ENCODE data around the gene LAGE3.

The LAGE3 gene

DNA sequence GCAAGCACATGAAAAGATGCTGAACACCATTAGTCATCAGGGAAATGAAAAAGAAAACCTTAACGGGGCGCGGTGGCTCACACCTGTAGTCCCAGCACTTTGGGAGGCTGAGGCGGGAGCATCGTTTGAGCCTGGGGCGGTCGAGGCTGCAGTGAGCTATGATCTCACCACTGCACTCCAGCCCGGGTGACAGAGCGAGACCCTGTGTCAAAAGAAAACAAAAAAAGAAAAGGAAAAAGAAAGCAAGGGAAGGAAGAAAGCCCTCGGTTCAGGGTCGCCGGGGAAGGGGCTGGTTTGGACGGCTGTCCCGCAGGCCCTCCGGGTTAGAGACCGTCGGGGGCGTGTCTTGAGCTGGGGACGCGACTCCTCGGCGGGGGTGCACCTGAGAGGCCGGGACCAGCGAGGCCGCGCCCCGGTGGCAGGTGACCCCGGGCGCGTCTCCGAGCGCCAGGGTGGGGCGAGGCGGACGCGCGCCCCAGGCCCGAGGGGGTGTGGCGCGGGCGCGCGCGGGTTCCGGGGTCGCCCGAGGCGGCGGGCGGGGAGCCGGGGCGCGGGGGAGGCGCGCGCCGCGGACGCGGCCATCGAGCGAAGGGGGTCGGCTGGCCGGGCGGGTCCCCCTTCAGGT, 21.5 kb downstream of the LAGE3 start:
- no peaks in the 10 kb centered on the region for H3K9me3 ChIP-seq (ENCODE audit: control insufficient read depth, insufficient read depth, low read depth, low read length)
- H3K36me3 ChIP-seq (ENCODE audit: control insufficient read depth in 2 of 2, insufficient read depth in 1 of 2, low read length in 2 of 2), result peaks cover 0 to 33% of the 10 kb centered on the region in 2 experiments; a peak in 2 of 3 replicates
- CTCF ChIA-PET, result no interaction called here
- POLR2A ChIA-PET, result interaction anchor here (1.0 to 2.8 kb wide), 7 partner anchors 12 to 87 kb away, joined by 4 to 15 read pairs (median 4); partner anchors contain the start of genes LAGE3 and UBL4A
- no peaks in the 10 kb centered on the region for H3K4me1 ChIP-seq (ENCODE audit: control insufficient read depth, insufficient read depth, low read length)
- peak overlapping the region; percentile 41 for H3K4me3 ChIP-seq (ENCODE audit: low read depth, low read length)
- peak overlapping the region; percentile 75 for H3K27ac ChIP-seq (ENCODE audit: extremely low read depth, low read depth, low read length)
- TF ChIP-seq ZNF777 (tag by site-specific recombination; IDR thresholded peaks at IDR 0.05; ENCODE audit: borderline replicate concordance) (peak; percentile 37; the same call in 1 of the 2 replicates), ZNF837 (tag by site-specific recombination; IDR thresholded peaks at IDR 0.05) (no peak), ZEB2 (tag by site-specific recombination; IDR thresholded peaks at IDR 0.05) (0 out of 2 replicates have a peak, but pooled peaks have one; percentile 65), ZNF324 (tag by site-specific recombination; IDR thresholded peaks at IDR 0.05) (0 out of 2 replicates have a peak, but pooled peaks have one; percentile 23), KLF8 (tag by site-specific recombination; IDR thresholded peaks at IDR 0.05) (peak; percentile 71), ZNF114 (tag by site-specific recombination; IDR thresholded peaks at IDR 0.05) (no peak), GLI2 (tag by site-specific recombination; IDR thresholded peaks at IDR 0.05; ENCODE audit: borderline replicate concordance, low read depth) (no peak), ZNF560 (tag by site-specific recombination; IDR thresholded peaks at IDR 0.05; ENCODE audit: borderline replicate concordance) (no peak), KLF10 (tag by site-specific recombination; IDR thresholded peaks at IDR 0.05) (peak; percentile 51; the same call in 1 of the 2 replicates), ZFP69B (tag by site-specific recombination; IDR thresholded peaks at IDR 0.05) (0 out of 2 replicates have a peak, but pooled peaks have one; percentile 22), KLF9 (tag by site-specific recombination; IDR thresholded peaks at IDR 0.05; ENCODE audit: low read depth) (peak; percentile 52; the same call in 1 of the 2 replicates), ZNF202 (tag by site-specific recombination; IDR thresholded peaks at IDR 0.05; ENCODE audit: borderline replicate concordance) (no peak), ZNF416 (tag by site-specific recombination; IDR thresholded peaks at IDR 0.05) (no peak), ZNF701 (tag by site-specific recombination; IDR thresholded peaks at IDR 0.05) (no peak), ZNF768 (tag by site-specific recombination; IDR thresholded peaks at IDR 0.05) (no peak), ZNF561 (tag by site-specific recombination; IDR thresholded peaks at IDR 0.05; ENCODE audit: borderline replicate concordance) (no peak), ZNF596 (tag by site-specific recombination; IDR thresholded peaks at IDR 0.05) (no peak), ZNF169 (tag by site-specific recombination; IDR thresholded peaks at IDR 0.05) (no peak), ZNF157 (tag by site-specific recombination; IDR thresholded peaks at IDR 0.05) (no peak), BCL11B (tag by site-specific recombination; IDR thresholded peaks at IDR 0.05; ENCODE audit: low read depth) (no peak)
- TF ChIP-seq, protein P1, sequence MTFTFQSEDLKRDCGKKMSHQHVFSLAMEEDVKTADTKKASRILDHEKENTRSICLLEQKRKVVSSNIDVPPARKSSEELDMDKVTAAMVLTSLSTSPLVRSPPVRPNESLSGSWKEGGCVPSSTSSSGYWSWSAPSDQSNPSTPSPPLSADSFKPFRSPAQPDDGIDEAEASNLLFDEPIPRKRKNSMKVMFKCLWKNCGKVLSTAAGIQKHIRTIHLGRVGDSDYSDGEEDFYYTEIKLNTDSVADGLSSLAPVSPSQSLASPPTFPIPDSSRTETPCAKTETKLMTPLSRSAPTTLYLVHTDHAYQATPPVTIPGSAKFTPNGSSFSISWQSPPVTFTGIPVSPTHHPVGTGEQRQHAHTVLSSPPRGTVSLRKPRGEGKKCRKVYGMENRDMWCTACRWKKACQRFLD (tag by site-specific recombination; IDR thresholded peaks at IDR 0.05), result no peak
- TF ChIP-seq, protein P2, sequence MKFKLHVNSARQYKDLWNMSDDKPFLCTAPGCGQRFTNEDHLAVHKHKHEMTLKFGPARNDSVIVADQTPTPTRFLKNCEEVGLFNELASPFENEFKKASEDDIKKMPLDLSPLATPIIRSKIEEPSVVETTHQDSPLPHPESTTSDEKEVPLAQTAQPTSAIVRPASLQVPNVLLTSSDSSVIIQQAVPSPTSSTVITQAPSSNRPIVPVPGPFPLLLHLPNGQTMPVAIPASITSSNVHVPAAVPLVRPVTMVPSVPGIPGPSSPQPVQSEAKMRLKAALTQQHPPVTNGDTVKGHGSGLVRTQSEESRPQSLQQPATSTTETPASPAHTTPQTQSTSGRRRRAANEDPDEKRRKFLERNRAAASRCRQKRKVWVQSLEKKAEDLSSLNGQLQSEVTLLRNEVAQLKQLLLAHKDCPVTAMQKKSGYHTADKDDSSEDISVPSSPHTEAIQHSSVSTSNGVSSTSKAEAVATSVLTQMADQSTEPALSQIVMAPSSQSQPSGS (tag by site-specific recombination; IDR thresholded peaks at IDR 0.05; ENCODE audit: low read depth), result no peak
- TF ChIP-seq, protein P3, sequence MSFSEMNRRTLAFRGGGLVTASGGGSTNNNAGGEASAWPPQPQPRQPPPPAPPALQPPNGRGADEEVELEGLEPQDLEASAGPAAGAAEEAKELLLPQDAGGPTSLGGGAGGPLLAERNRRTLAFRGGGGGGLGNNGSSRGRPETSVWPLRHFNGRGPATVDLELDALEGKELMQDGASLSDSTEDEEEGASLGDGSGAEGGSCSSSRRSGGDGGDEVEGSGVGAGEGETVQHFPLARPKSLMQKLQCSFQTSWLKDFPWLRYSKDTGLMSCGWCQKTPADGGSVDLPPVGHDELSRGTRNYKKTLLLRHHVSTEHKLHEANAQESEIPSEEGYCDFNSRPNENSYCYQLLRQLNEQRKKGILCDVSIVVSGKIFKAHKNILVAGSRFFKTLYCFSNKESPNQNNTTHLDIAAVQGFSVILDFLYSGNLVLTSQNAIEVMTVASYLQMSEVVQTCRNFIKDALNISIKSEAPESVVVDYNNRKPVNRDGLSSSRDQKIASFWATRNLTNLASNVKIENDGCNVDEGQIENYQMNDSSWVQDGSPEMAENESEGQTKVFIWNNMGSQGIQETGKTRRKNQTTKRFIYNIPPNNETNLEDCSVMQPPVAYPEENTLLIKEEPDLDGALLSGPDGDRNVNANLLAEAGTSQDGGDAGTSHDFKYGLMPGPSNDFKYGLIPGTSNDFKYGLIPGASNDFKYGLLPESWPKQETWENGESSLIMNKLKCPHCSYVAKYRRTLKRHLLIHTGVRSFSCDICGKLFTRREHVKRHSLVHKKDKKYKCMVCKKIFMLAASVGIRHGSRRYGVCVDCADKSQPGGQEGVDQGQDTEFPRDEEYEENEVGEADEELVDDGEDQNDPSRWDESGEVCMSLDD (tag by site-specific recombination; IDR thresholded peaks at IDR 0.05), result peak; percentile 63; the same call in 1 of the 2 replicates
- TF ChIP-seq, protein P4, sequence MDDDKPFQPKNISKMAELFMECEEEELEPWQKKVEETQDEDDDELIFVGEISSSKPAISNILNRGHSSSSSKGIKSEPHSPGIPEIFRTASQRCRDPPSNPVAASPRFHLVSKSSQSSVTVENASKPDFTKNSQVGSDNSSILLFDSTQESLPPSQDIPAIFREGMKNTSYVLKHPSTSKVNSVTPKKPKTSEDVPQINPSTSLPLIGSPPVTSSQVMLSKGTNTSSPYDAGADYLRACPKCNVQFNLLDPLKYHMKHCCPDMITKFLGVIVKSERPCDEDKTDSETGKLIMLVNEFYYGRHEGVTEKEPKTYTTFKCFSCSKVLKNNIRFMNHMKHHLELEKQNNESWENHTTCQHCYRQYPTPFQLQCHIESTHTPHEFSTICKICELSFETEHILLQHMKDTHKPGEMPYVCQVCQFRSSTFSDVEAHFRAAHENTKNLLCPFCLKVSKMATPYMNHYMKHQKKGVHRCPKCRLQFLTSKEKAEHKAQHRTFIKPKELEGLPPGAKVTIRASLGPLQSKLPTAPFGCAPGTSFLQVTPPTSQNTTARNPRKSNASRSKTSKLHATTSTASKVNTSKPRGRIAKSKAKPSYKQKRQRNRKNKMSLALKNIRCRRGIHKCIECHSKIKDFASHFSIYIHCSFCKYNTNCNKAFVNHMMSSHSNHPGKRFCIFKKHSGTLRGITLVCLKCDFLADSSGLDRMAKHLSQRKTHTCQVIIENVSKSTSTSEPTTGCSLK (tag by site-specific recombination; IDR thresholded peaks at IDR 0.05), result no peak

All from HEK293 (cell line).